ENCODE data around the gene DTX3L. TPM values are rescaled to one million over a fixed set of nuclear protein-coding genes. Genes with fewer than 3 reads are reported as not detected.

DTX3L gene
- total and polyA plus RNA-seq, 10 of the 15 experiments (the other 5 are each of a cell fraction or from before 2014, with no cell fraction given), result 9.9 to 41.4 (median 21.7) TPM

- ChIA-PET POLR2A (interaction anchor here (0.6 to 1.1 kb wide), 2 partner anchors 36 to 300 kb away, joined by 3 to 4 read pairs; no protein-coding TSS in a partner anchor), SMC1A (ENCODE audit: uncharacterized antibody, unreplicated experiment) (interaction anchor here (0.7 to 4.7 kb wide), 11 partner anchors 9 to 308 kb away, joined by 3 to 27 read pairs (median 3); no protein-coding TSS in a partner anchor), CTCF (interaction anchor here (0.5 to 1.7 kb wide), 6 partner anchors 10 to 158 kb away, joined by 3 to 8 read pairs (median 5); no protein-coding TSS in a partner anchor), RAD21 (ENCODE audit: unreplicated experiment) (interaction anchor here (1.1 to 1.7 kb wide), 3 partner anchors 89 to 1000 kb away, joined by 3 read pairs; no protein-coding TSS in a partner anchor)
- Histone ChIP-seq H3K79me2 (ENCODE audit: control insufficient read depth, insufficient read depth, low read length) (no peaks in the 10 kb centered on the region), H3K4me2 (ENCODE audit: control insufficient read depth, insufficient read depth) (no peak overlapping the region), H3K9ac (ENCODE audit: control insufficient read depth, insufficient read depth, low read length) (no peak overlapping the region), H3K27ac (ENCODE audit: control insufficient read depth, insufficient read depth) (no peak overlapping the region), H3K27me3 (replicated peaks in 1 of 2; ENCODE audit: control insufficient read depth in 2 of 2, insufficient read depth in 2 of 2, low read length in 1 of 2) (no peaks in the 10 kb centered on the region), H3K4me1 (ENCODE audit: control insufficient read depth, insufficient read depth, low read length) (no peaks in the 10 kb centered on the region), H3K4me3 (no peak overlapping the region), H3K9me3 (replicated peaks; ENCODE audit: control insufficient read depth, insufficient read depth, low read length) (no peaks in the 10 kb centered on the region), H3K36me3 (ENCODE audit: control insufficient read depth in 2 of 2, insufficient read depth in 2 of 2, low read length in 1 of 2) (peaks cover 2 to 16% of the 10 kb centered on the region in 2 experiments; a peak in 3 of 4 replicates), H2AFZ (ENCODE audit: control insufficient read depth, low read depth, low read length) (no peak overlapping the region), H4K20me1 (ENCODE audit: control insufficient read depth, insufficient read depth) (no peaks in the 10 kb centered on the region)
- 100% methylated on average over 1 of the region's 1 CpG for WGBS (ENCODE audit: insufficient coverage, insufficient replicate concordance, low lambda C conversion rate, missing lambda C conversion rate)
- TF ChIP-seq TBL1XR1 (IDR thresholded peaks at IDR 0.05; ENCODE audit: low read depth, low read length), result no peak
- in situ Hi-C loops (cut with MboI) (no loop called here), intact Hi-C loops (cut with micrococcal nuclease; ENCODE audit: unreplicated experiment) (no loop called here)
- no peak for ATAC-seq
- no peak for FAIRE-seq
- no peak for DNase-seq (ENCODE audit: low read depth, low spot score)
- BruUV-seq (replicated peaks), result no TSS peak
These were observed 15.5 kb upstream of the DTX3L start for GRCh38 chr3:122548619-122549018.

- no peak overlapping the region for H3K27ac ChIP-seq (ENCODE audit: control insufficient read depth, insufficient read depth)
- SMC1A ChIA-PET (ENCODE audit: uncharacterized antibody, unreplicated experiment), result interaction anchor here (1.4 to 13.0 kb wide), 4 partner anchors 22 to 126 kb away, joined by 3 to 250 read pairs (median 12); partner anchors contain the start of gene PARP14
- RAD21 ChIA-PET (ENCODE audit: unreplicated experiment), result interaction anchor here (0.9 to 1.1 kb wide), 2 partner anchors 92 to 94 kb away, joined by 3 to 6 read pairs; no protein-coding TSS in a partner anchor
- peaks cover 2 to 17% of the 10 kb centered on the region in 2 experiments; a peak in 3 of 4 replicates for H3K36me3 ChIP-seq (ENCODE audit: control insufficient read depth in 2 of 2, insufficient read depth in 2 of 2, low read length in 1 of 2)
- CTCF ChIA-PET, result interaction anchor here (1.3 to 6.0 kb wide), 2 partner anchors 125 to 164 kb away, joined by 3 to 33 read pairs; no protein-coding TSS in a partner anchor
- POLR2A ChIA-PET, result no interaction called here
- no peak for DNase-seq (ENCODE audit: low read depth, low spot score)
- in situ Hi-C loops (cut with MboI), result no loop called here
- H3K9me3 ChIP-seq (replicated peaks; ENCODE audit: control insufficient read depth, insufficient read depth, low read length), result no peaks in the 10 kb centered on the region
- BruUV-seq (replicated peaks), result no TSS peak
- no peak for FAIRE-seq
- H3K27me3 ChIP-seq (replicated peaks in 1 of 2; ENCODE audit: control insufficient read depth in 2 of 2, insufficient read depth in 2 of 2, low read length in 1 of 2), result no peaks in the 10 kb centered on the region
- no peak overlapping the region for H3K9ac ChIP-seq (ENCODE audit: control insufficient read depth, insufficient read depth, low read length)
- no peaks in the 10 kb centered on the region for H4K20me1 ChIP-seq (ENCODE audit: control insufficient read depth, insufficient read depth)
- no peak overlapping the region for H3K4me3 ChIP-seq
- H3K4me1 ChIP-seq (ENCODE audit: control insufficient read depth, insufficient read depth, low read length), result no peaks in the 10 kb centered on the region
- WGBS (ENCODE audit: insufficient coverage, insufficient replicate concordance, low lambda C conversion rate, missing lambda C conversion rate), result 82% methylated on average over 3 of the region's 3 CpGs
- TF ChIP-seq POLR2AphosphoS2 (IDR thresholded peaks at IDR 0.05; ENCODE audit: low read depth, low read length), result no peak
- TF ChIP-seq CHD1 (IDR thresholded peaks at IDR 0.05; ENCODE audit: low read depth, low read length), result no peak
- no peak for TF ChIP-seq RUNX3 (IDR thresholded peaks at IDR 0.05; ENCODE audit: low read length)
- TF ChIP-seq EED (IDR thresholded peaks at IDR 0.05; ENCODE audit: low read depth), result no peak
- TF ChIP-seq MEF2A (IDR thresholded peaks at IDR 0.05; ENCODE audit: insufficient read depth, low read depth, low read length), result no peak
- TF ChIP-seq HCFC1 (IDR thresholded peaks at IDR 0.05; ENCODE audit: low read length), result no peak
- no peak for TF ChIP-seq STAT1 (conservative IDR thresholded peaks at IDR 0.05)
- TF ChIP-seq PAX8 (IDR thresholded peaks at IDR 0.05), result no peak
- no peak for TF ChIP-seq FOS (IDR thresholded peaks at IDR 0.05; ENCODE audit: borderline replicate concordance, extremely low read depth, insufficient read length)
- no peaks in the 10 kb centered on the region for H3K79me2 ChIP-seq (ENCODE audit: control insufficient read depth, insufficient read depth, low read length)
- no peak overlapping the region for H3K4me2 ChIP-seq (ENCODE audit: control insufficient read depth, insufficient read depth)
- H2AFZ ChIP-seq (ENCODE audit: control insufficient read depth, low read depth, low read length), result no peak overlapping the region
- intact Hi-C loops (cut with micrococcal nuclease; ENCODE audit: unreplicated experiment), result loop anchor here (5.0 kb wide), 1 partner anchor 96 kb away; no protein-coding TSS in a partner anchor
- no peak for ATAC-seq
These were observed 11.0 kb upstream of the DTX3L start for GRCh38 chr3:122553171-122553570.
